UCSD-AML1 (cell line): ENCODE measurements around the gene NYAP2.

ENCODE experiments used
- DNase-seq: peaks from one replicate; lab custom pipeline; 2025; ENCODE audit not compliant: unreplicated experiment; lab: John Stamatoyannopoulos, UW

NYAP2 gene

GRCh38 chr2:225556461-225556860 is 157.0 kb downstream of the NYAP2 start:
- DNase-seq: no peak

GRCh38 chr2:225558399-225559071 is 159.0 kb downstream of the NYAP2 start:
- no peak for DNase-seq

- no peak for DNase-seq
These were observed 159.5 kb downstream of the NYAP2 start for GRCh38 chr2:225559072-225559415.

GRCh38 chr2:225566798-225567197 is 167.3 kb downstream of the NYAP2 start:
- DNase-seq: no peak

- no peak for DNase-seq
These were observed 170.5 kb downstream of the NYAP2 start for GRCh38 chr2:225569995-225570394.

- no peak for DNase-seq
These were observed 174.1 kb downstream of the NYAP2 start for GRCh38 chr2:225573603-225574002.

- DNase-seq: no peak
These were observed 175.2 kb downstream of the NYAP2 start for GRCh38 chr2:225574582-225575138.

GRCh38 chr2:225581135-225581534 is 181.6 kb downstream of the NYAP2 start:
- no peak for DNase-seq

GRCh38 chr2:225581906-225582305 is 182.4 kb downstream of the NYAP2 start:
- DNase-seq: no peak

GRCh38 chr2:225582355-225583116 is 183.0 kb downstream of the NYAP2 start:
- no peak for DNase-seq

GRCh38 chr2:225584796-225585195 is 185.3 kb downstream of the NYAP2 start:
- DNase-seq: no peak

- no peak for DNase-seq
These were observed 191.4 kb downstream of the NYAP2 start for GRCh38 chr2:225590932-225591331.

GRCh38 chr2:225597911-225598310 is 198.4 kb downstream of the NYAP2 start:
- no peak for DNase-seq

- DNase-seq: no peak
These were observed 198.9 kb downstream of the NYAP2 start for GRCh38 chr2:225598426-225598825.

- no peak for DNase-seq
These were observed 199.4 kb downstream of the NYAP2 start for GRCh38 chr2:225598897-225599296.

GRCh38 chr2:225599856-225600255 is 200.3 kb downstream of the NYAP2 start:
- no peak for DNase-seq

GRCh38 chr2:225600444-225600843 is 200.9 kb downstream of the NYAP2 start:
- DNase-seq: no peak

GRCh38 chr2:225600865-225601264 is 201.4 kb downstream of the NYAP2 start:
- no peak for DNase-seq

- DNase-seq: no peak
These were observed 202.7 kb downstream of the NYAP2 start for GRCh38 chr2:225602205-225602604.

- DNase-seq: no peak
These were observed 208.6 kb downstream of the NYAP2 start for GRCh38 chr2:225608136-225608535.

GRCh38 chr2:225612636-225613035 is 213.1 kb downstream of the NYAP2 start:
- no peak for DNase-seq

GRCh38 chr2:225614915-225615314 is 215.4 kb downstream of the NYAP2 start:
- no peak for DNase-seq
